Caco-2 (cell line): ENCODE results near the gene S100A3. TPM values are rescaled to one million over a fixed set of nuclear protein-coding genes. Genes with fewer than 3 reads are reported as not detected.
A peak's percentile ranks its signal among the peaks of the same experiment; 100 is the strongest.

ENCODE experiments used
- BruUV-seq: library from RNA; stranded (reverse); fragments of 400-500 nt; replicated peaks from 2 replicates; lab custom pipeline; 2021; lab: Mats Ljungman, UMichigan
- CTCF ChIA-PET: fragments of 300-600 bp; sonication (Branson Sonifier 250); formaldehyde crosslinking; loops from one replicate; lab custom pipeline; 2022; ENCODE audit warnings: antibody characterized with exemption; lab: Charles Lee
- POLR2A ChIA-PET: fragments of 300-600 bp; sonication (Branson Sonifier 250); formaldehyde crosslinking; loops from one replicate; lab custom pipeline; 2022; ENCODE audit warnings: antibody characterized with exemption; lab: Charles Lee
- DNase-seq, 2 experiments: peaks; one replicate each; pipeline versions ENCODE4 v3.0.0 to v3.0.0-alpha.2; 2020 to 2022
- H3K27me3 ChIP-seq: replicated peaks from 2 replicates; pipeline ENCODE4 v1.6.0; 2011; ENCODE audit warnings: low read length; ENCODE audit not compliant: control insufficient read depth, insufficient read depth
- H3K36me3 ChIP-seq: 2 replicates; pipeline ENCODE4 v1.5.1; 2011; ENCODE audit warnings: low read length; ENCODE audit not compliant: control insufficient read depth, insufficient read depth
- H3K4me1 ChIP-seq: fragments of 250-450 bp; sonication (Bioruptor Pico); 2 replicates; pipeline ENCODE4 v1.5.1; 2020; ENCODE audit warnings: mild to moderate bottlenecking
- H3K4me3 ChIP-seq: 2 replicates; pipeline ENCODE4 v1.5.1; 2011; ENCODE audit warnings: low read depth, mild to moderate bottlenecking, control low read depth, low read length
- H3K9me3 ChIP-seq: fragments of 250-450 bp; sonication (Bioruptor Pico); 2 replicates; pipeline ENCODE4 v1.5.1; 2020; ENCODE audit warnings: mild to moderate bottlenecking, moderate library complexity
- H3K27ac Mint-ChIP-seq: one replicate; pipeline ENCODE4 v1.8.0; 2022; ENCODE audit warnings: mixed read lengths; ENCODE audit not compliant: unreplicated experiment
- H3K27me3 Mint-ChIP-seq: one replicate; pipeline ENCODE4 v1.8.0; 2022; ENCODE audit warnings: mixed read lengths; ENCODE audit not compliant: insufficient read depth, unreplicated experiment
- H3K36me3 Mint-ChIP-seq: one replicate; pipeline ENCODE4 v1.8.0; 2022; ENCODE audit warnings: mild to moderate bottlenecking, mixed read lengths; ENCODE audit not compliant: insufficient read depth, unreplicated experiment
- H3K4me1 Mint-ChIP-seq: one replicate; pipeline ENCODE4 v1.8.0; 2022; ENCODE audit warnings: low read depth, mixed read lengths; ENCODE audit not compliant: unreplicated experiment
- H3K4me3 Mint-ChIP-seq: one replicate; pipeline ENCODE4 v1.8.0; 2022; ENCODE audit warnings: mild to moderate bottlenecking, moderate library complexity, mixed read lengths; ENCODE audit not compliant: unreplicated experiment
- H3K9me3 Mint-ChIP-seq: one replicate; pipeline ENCODE4 v1.8.0; 2022; ENCODE audit warnings: mixed read lengths; ENCODE audit not compliant: unreplicated experiment
- intact Hi-C: fragments of 100-400 bp; cut with micrococcal nuclease; formaldehyde crosslinking; loops from one replicate; pipeline ENCODE4 v1.10.0; 2022; ENCODE audit not compliant: unreplicated experiment
- total RNA-seq: library from RNA; stranded (reverse); gene quantifications from 2 replicates; pipeline ENCODE4 v1.2.3, GENCODE V29; 2022
- TF ChIP-seq, protein P1 (sequence below), 2 experiments: fragments of 200-600 bp in 1 of 2; IDR thresholded peaks; 1 replicate in 1 of 2; 2 replicates in 1 of 2; pipeline versions ENCODE4 v1.5.1 to v1.8.0; 2011 to 2022; ENCODE audit warnings: antibody characterized with exemption in 1 of 2, control low read depth in 1 of 2, inconsistent platforms in 1 of 2, low read depth in 1 of 2, low read length in 1 of 2, mild to moderate bottlenecking in 1 of 2, moderate library complexity in 1 of 2; ENCODE audit not compliant: insufficient read depth in 1 of 2, severe bottlenecking in 1 of 2, unreplicated experiment in 1 of 2

Gene S100A3
- total RNA-seq, 1 experiment from 2014 or later: 0.61 TPM

DNA sequence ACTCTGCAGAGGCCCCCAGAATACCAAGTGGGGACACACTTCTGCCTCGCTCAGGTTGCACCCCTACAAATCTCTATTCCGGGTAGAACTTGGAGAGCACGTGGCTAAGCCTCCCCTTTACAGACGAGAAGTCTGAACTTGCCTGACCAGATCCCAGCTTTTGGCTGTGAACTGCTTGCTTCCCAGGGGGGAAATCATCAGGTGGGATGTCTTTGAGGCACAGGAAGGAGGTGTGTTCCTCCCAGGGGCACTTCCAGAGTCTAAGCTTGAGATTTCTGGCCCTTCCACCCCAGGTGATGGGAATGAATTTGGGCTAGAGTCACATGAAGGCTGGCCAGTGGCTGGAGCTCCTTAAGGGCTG, 1.3 kb upstream of the S100A3 start:
- no peaks in the 10 kb centered on the region for H3K27me3 ChIP-seq
- DNase-seq: no peak
- no peaks in the 10 kb centered on the region for H3K27me3 Mint-ChIP-seq
- H3K4me3 Mint-ChIP-seq: no peak overlapping the region
- no peak overlapping the region for H3K4me3 ChIP-seq
- intact Hi-C loops: no loop called here
- BruUV-seq: no TSS peak
- POLR2A ChIA-PET: no interaction called here
- CTCF ChIA-PET: interaction anchor here (0.6 to 1.1 kb wide), 2 partner anchors 14 to 24 kb away, joined by 3 read pairs; partner anchors contain the start of gene S100A6
- H3K4me1 ChIP-seq: peaks cover 52% of the 10 kb centered on the region
- TF ChIP-seq, protein P1, sequence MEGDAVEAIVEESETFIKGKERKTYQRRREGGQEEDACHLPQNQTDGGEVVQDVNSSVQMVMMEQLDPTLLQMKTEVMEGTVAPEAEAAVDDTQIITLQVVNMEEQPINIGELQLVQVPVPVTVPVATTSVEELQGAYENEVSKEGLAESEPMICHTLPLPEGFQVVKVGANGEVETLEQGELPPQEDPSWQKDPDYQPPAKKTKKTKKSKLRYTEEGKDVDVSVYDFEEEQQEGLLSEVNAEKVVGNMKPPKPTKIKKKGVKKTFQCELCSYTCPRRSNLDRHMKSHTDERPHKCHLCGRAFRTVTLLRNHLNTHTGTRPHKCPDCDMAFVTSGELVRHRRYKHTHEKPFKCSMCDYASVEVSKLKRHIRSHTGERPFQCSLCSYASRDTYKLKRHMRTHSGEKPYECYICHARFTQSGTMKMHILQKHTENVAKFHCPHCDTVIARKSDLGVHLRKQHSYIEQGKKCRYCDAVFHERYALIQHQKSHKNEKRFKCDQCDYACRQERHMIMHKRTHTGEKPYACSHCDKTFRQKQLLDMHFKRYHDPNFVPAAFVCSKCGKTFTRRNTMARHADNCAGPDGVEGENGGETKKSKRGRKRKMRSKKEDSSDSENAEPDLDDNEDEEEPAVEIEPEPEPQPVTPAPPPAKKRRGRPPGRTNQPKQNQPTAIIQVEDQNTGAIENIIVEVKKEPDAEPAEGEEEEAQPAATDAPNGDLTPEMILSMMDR (IDR thresholded peaks at IDR 0.05; ENCODE audit: insufficient read depth in 1 of 2, low read depth in 1 of 2, low read length in 1 of 2, severe bottlenecking in 1 of 2, unreplicated experiment in 1 of 2): no peak
- no peaks in the 10 kb centered on the region for H3K36me3 ChIP-seq
- H3K9me3 Mint-ChIP-seq: no peaks in the 10 kb centered on the region
- peaks cover 4% of the 10 kb centered on the region for H3K36me3 Mint-ChIP-seq
- no peak overlapping the region for H3K27ac Mint-ChIP-seq
- H3K9me3 ChIP-seq: no peaks in the 10 kb centered on the region
- H3K4me1 Mint-ChIP-seq: peaks cover 47% of the 10 kb centered on the region

DNA sequence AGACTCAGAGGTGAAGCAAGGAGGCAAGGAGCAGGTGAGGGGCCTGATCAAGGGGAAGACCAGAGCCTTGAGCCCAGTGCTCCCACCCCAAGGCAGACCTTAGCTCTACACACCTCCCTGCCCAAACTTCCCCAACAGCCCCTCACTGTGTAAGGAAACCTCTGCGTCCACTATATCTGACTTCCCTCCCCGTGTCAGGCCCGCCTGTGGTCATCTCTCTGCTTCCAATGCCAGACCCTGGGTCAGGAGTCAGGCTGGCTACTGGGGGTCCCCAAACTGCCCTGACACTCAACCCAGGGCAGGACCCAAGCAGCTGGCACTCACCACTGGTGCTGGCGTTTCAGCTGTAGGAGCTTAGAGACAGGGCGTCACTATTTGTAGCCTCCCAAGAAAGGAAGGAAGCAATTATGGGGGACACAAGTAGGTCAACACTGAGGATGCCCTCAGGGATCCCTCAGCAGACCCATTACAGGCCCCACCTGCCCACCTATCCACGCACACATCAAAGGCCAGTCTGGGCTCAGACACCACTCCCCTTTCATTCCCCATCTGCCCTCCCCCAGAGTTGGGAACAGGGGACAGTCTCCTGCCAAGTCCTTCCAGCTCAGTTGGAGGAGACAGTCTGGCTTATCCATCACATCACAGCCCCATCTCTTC, 811 bp upstream of the S100A3 start:
- ChIA-PET CTCF (interaction anchor here (0.6 to 1.1 kb wide), 2 partner anchors 14 to 24 kb away, joined by 3 read pairs; partner anchors contain the start of gene S100A6), POLR2A (no interaction called here)
- Mint-ChIP-seq H3K4me1 (peaks cover 52% of the 10 kb centered on the region), H3K36me3 (peaks cover 6% of the 10 kb centered on the region), H3K27ac (peak overlapping the region; percentile 95), H3K27me3 (no peaks in the 10 kb centered on the region), H3K9me3 (no peaks in the 10 kb centered on the region), H3K4me3 (no peak overlapping the region)
- Histone ChIP-seq H3K36me3 (no peaks in the 10 kb centered on the region), H3K27me3 (no peaks in the 10 kb centered on the region), H3K4me3 (no peak overlapping the region), H3K4me1 (peaks cover 57% of the 10 kb centered on the region), H3K9me3 (no peaks in the 10 kb centered on the region)
- intact Hi-C loops: no loop called here
- TF ChIP-seq, protein P1 (IDR thresholded peaks at IDR 0.05; ENCODE audit: insufficient read depth in 1 of 2, low read depth in 1 of 2, low read length in 1 of 2, severe bottlenecking in 1 of 2, unreplicated experiment in 1 of 2): no peak
- DNase-seq: no peak
- no TSS peak for BruUV-seq

DNA sequence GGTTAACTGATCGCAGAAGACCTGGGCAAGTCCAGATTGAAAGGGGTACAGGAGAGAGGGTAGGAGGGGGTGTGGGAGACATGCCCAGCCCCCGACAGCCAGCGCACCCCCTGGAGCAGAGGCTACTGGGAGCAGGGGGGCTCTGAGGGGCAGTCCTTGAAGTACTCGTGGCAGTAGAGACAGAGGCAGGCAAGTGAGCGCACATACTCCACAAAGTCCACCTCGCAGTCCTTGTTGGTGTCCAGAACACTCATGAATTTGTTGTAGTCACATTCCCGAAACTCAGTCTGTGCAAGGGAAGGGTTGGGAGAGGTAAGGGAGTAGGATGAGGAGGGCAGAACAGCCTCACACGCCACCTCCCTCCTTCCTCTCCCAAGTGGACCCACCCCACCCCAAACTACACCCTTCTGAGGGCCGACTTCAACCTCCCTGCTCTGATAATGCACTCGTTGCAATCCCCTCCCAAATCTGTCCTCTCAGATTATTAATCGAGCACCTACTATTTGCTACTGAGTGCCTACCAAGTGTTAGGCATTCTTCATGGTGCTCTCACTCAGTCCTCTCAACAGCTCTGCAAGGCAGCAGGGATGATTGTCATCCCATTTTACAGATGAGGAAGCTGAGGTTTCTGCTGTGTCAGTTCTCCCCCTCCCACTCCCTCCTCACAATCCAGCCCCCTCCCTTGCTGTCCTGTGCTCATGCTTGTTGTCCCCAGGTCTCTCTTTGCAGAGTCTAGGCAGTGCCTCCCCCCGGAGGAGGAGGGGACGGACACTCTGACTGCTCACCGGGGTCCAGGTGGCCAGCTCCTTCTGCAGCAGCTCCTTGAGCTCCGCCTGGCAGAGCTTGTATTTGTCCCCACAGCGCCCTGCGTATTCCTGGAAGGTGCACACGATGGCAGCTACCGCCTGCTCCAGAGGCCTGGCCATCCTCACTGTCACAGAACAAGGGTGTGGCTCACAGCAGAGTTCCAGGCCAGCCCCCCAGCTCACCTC, 1.2 kb downstream of the S100A3 start:
- H3K9me3 Mint-ChIP-seq: no peaks in the 10 kb centered on the region
- no peaks in the 10 kb centered on the region for H3K36me3 ChIP-seq
- peaks cover 61% of the 10 kb centered on the region for H3K4me1 Mint-ChIP-seq
- no peak overlapping the region for H3K4me3 Mint-ChIP-seq
- no peaks in the 10 kb centered on the region for H3K27me3 Mint-ChIP-seq
- peaks cover 7% of the 10 kb centered on the region for H3K36me3 Mint-ChIP-seq
- no peak for DNase-seq
- intact Hi-C loops: no loop called here
- H3K27me3 ChIP-seq: no peaks in the 10 kb centered on the region
- H3K9me3 ChIP-seq: no peaks in the 10 kb centered on the region
- TF ChIP-seq, protein P1 (IDR thresholded peaks at IDR 0.05; ENCODE audit: insufficient read depth in 1 of 2, low read depth in 1 of 2, low read length in 1 of 2, severe bottlenecking in 1 of 2, unreplicated experiment in 1 of 2): no peak
- peak overlapping the region; percentile 95 for H3K27ac Mint-ChIP-seq
- ChIA-PET POLR2A (interaction anchor here (0.8 to 0.9 kb wide), 2 partner anchors 28 to 68 kb away, joined by 3 read pairs; partner anchors contain the start of gene S100A14), CTCF (interaction anchor here (1.2 kb wide), 1 partner anchor 27 kb away, joined by 3 read pairs; no protein-coding TSS in a partner anchor)
- BruUV-seq: no TSS peak
- no peak overlapping the region for H3K4me3 ChIP-seq
- peaks cover 66% of the 10 kb centered on the region for H3K4me1 ChIP-seq
